Measurements from ENCODE around the gene COL19A1.

Gene COL19A1

GRCh38 chr6:70060680-70061079 lies 194.3 kb downstream of the COL19A1 start:
- DNase-seq (ENCODE audit: low read depth), result no peak

DNA sequence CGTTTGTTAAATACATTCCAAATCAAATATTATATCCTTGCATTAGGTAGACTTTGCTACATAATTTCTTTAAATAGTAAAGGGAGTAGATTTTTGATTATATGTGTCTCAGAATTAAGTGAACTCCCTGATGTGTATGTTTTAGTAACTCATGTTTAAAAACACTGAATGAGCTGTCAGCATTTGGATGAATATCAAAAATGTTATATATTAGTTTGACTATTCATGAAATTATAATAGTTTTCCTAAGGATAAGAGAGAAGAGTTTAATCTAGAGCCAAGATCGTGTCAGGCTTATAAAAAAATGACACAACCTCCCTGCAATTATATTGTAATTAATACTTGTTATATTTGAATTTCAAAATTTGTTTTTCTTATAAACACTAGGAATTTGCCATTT lies 195.2 kb downstream of the COL19A1 start:
- DNase-seq (ENCODE audit: low read depth), result no peak

- DNase-seq (ENCODE audit: low read depth), result no peak
Observed at GRCh38 chr6:70062010-70062409, 195.7 kb downstream of the COL19A1 start.

- DNase-seq (ENCODE audit: low read depth), result no peak
Observed at GRCh38 chr6:70072540-70073179, 206.3 kb downstream of the COL19A1 start.

GRCh38 chr6:70073637-70074036 lies 207.3 kb downstream of the COL19A1 start:
- DNase-seq (ENCODE audit: low read depth), result no peak

GRCh38 chr6:70079241-70079640 lies 212.9 kb downstream of the COL19A1 start:
- DNase-seq (ENCODE audit: low read depth), result no peak

GRCh38 chr6:70080443-70081070 lies 214.2 kb downstream of the COL19A1 start:
- no peak for DNase-seq (ENCODE audit: low read depth)

GRCh38 chr6:70082830-70083229 lies 216.5 kb downstream of the COL19A1 start:
- no peak for DNase-seq (ENCODE audit: low read depth)

DNA sequence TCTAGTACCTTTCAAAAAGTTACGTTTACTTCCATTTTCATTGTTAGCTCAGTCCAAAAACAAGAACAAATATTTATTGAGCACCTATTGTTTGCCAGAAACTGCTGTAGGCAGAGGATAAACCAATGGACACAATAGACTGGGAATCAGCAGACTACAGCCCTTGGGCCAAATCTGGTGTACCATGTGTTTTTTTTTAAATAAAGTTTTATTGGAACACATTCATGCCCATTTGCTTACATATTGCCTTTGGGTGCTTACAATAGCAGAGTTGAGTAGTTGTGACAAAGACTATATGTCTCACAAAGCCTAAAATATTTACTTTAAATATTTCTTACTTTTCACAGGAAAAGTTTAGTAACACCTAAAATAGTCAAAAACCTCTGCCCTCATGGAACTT lies 220.4 kb downstream of the COL19A1 start:
- DNase-seq (ENCODE audit: low read depth), result no peak

GRCh38 chr6:70094156-70094555 lies 227.8 kb downstream of the COL19A1 start:
- DNase-seq (ENCODE audit: low read depth), result no peak

DNA sequence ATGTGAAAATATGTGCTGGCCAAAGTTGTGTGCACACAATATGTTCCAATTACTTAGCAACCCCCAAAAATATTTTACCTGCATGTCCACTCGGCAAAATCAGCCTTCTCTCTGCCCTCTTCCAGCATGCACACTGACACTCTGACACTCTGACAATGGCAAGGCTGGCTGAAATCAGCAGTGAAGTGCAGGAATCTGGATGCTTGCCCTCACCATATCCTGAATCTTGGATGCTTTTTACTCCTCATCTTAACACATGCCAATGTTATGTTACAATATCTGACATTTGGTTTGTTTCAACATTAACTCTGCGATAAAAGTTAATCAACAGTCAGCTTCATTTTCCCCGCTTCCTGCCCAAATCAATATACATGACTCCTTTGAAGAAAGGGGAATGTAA lies 233.4 kb downstream of the COL19A1 start:
- no peak for DNase-seq (ENCODE audit: low read depth)

- no peak for DNase-seq (ENCODE audit: low read depth)
Observed at GRCh38 chr6:70103798-70104197, 237.4 kb downstream of the COL19A1 start.

DNA sequence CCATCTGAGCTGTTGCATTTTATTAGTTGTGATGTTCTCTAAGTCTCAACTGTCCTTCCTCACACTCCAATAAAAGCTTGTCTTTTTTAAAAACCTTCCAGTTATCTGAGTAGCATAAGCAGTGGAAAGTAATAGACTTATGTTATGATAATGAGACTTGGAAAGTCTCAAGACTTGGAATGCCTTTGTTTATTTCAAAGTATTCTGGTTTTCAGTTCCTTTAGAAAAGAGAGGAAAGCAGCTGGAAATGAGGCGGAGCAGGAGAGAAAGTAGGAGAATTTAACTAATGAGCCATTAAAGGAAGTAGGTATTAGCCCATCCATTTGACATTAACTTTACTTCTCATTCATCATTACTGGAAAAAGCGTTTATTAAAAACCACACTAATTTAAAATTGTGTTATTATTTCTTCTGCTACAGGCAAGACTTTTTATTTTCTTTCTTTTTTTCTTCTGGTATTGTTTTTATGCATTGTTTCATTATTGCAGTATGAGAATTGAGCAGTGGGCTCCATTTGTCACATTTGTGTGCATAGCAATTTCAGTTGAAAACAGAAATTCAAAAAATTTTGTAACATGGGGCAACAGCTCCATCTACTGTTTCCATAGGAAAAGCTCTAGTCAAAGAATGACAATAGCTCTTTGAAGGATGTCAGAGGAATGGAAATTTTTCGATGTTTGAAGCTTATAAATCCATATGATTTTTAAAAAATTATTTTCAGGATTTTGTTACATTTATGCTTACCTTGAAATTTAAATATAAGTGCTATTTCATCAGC lies 241.7 kb downstream of the COL19A1 start:
- DNase-seq (ENCODE audit: low read depth), result no peak

DNA sequence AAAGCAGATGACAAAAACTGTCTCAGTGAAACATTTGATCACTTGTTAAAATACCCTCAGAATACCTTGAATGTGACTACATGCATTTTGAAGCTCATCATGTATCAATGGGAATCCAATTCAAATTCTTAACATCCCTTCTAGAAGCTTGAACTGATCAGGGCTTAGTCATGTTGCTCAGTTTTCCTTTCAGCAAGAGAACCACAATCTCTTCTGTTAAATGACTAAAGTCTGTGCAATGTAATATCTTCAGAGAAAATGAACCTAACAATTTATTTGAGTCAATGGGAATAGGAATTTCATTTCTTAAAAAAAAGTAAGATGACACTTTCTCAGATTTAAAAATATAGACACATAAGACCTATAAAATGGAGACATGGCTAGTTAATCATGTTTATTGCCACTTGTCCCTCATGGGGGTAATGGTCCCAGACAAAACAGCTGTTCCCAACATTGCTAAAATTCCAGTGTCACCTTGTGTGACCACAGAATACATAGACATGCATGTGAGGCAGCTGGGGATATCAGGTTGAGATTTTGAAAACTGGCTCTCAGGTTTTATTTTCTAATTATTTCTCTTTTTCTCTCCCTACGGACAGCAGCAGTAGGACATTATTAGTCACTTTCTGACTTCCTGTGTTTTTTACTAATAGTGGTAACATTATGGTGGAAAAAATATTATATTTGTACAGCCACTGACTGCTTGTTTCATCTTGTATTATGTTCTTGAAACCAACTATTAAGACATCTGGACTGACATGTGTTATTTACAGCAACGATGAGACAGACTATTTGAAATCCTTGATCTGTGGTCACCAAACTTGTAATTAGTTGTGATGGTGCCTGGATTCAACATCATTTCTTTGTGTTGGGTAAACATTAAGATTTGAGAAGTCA lies 244.0 kb downstream of the COL19A1 start:
- no peak for DNase-seq (ENCODE audit: low read depth)

- DNase-seq (ENCODE audit: low read depth), result no peak
Observed at GRCh38 chr6:70111737-70112136, 245.4 kb downstream of the COL19A1 start.

GRCh38 chr6:70112716-70113115 lies 246.4 kb downstream of the COL19A1 start:
- no peak for DNase-seq (ENCODE audit: low read depth)

GRCh38 chr6:70113171-70113570 lies 246.8 kb downstream of the COL19A1 start:
- DNase-seq (ENCODE audit: low read depth), result no peak

DNA sequence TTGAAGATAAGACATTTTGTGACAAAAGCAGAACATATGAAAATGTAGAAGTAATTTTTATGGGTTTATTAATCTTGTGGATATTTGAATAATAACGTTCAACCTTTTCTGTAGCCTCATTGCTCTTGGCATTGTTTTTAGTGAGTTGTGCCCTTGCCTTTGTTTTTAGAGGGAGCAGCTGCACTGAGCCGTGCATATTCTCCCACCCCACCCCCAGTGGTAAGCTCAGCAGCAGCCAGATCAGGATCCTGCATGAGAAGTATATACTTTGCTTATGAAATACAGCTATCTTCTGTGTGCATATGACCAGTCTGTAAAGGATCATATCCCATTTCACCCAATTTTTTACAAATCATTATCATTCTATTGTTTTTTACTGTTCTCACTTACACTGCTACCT lies 252.3 kb downstream of the COL19A1 start:
- no peak for DNase-seq (ENCODE audit: low read depth)

- no peak for DNase-seq (ENCODE audit: low read depth)
Observed at GRCh38 chr6:70119218-70119835, 253.0 kb downstream of the COL19A1 start.

DNA sequence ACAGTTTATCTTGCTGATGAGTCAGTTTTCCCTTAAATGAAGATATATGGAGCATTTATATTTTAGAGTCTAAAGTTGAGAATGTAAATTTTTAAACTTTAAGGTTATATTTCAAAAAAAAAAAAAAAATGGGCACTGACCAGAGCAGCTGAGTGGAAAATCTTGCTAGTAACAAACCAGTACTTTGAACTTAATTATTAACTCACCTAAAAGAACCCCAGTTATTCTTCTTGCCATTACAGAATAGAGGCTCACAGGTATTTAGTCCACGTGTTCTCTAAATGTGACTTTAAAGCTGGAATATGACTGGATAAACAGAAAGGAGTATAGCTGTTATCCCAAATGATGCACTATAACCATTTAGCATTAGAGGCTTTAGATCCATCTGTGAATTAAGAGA lies 258.1 kb downstream of the COL19A1 start:
- no peak for DNase-seq (ENCODE audit: low read depth)

GRCh38 chr6:70124882-70125545 lies 258.7 kb downstream of the COL19A1 start:
- DNase-seq (ENCODE audit: low read depth), result no peak
